Right kidney (tissue), 9 donors: ENCODE measurements around the gene PEX11G.

Experiments
- DNase-seq: peaks from one replicate; pipeline ENCODE4 v3.0.0-alpha.2; 2016
- long read RNA-seq, 8 donors: transcript quantifications; one replicate each; lab custom pipeline, GENCODE V29; 2026

PEX11G gene
- long read RNA-seq, donor 1, transcript PEX11G-201 (5 exons, 1,062 nt), result major isoform, 10 of 10 reads
- long read RNA-seq, donor 1, partial matches to known transcripts, result 0 of 10 reads
- long read RNA-seq, donor 1, other reads (novel, unspliced or antisense), result 0 of 10 reads
- long read RNA-seq, donor 2, transcript PEX11G-201 (5 exons, 1,062 nt), result major isoform, 7 of 7 reads
- long read RNA-seq, donor 2, partial matches to known transcripts, result 0 of 7 reads
- long read RNA-seq, donor 2, other reads (novel, unspliced or antisense), result 0 of 7 reads
- long read RNA-seq, donor 3, result 0 reads
- long read RNA-seq, donor 4, partial matches to known transcripts, result 0 of 2 reads
- long read RNA-seq, donor 4, other reads (novel, unspliced or antisense), result 0 of 2 reads
- long read RNA-seq, donor 5, transcript PEX11G-201 (5 exons, 1,062 nt), result major isoform, 6 of 6 reads
- long read RNA-seq, donor 5, partial matches to known transcripts, result 0 of 6 reads
- long read RNA-seq, donor 5, other reads (novel, unspliced or antisense), result 0 of 6 reads
- long read RNA-seq, donor 6, transcript PEX11G-201 (5 exons, 1,062 nt), result major isoform, 8 of 8 reads
- long read RNA-seq, donor 6, partial matches to known transcripts, result 0 of 8 reads
- long read RNA-seq, donor 6, other reads (novel, unspliced or antisense), result 0 of 8 reads
- long read RNA-seq, donor 7, result 0 reads
- long read RNA-seq, donor 8, partial matches to known transcripts, result 0 of 4 reads
- long read RNA-seq, donor 8, other reads (novel, unspliced or antisense), result 0 of 4 reads

- peak; percentile 96 for DNase-seq
Observed at GRCh38 chr19:7488736-7489353, at the start of gene PEX11G. Gene PEX11G (minus strand): TSS chr19:7489035. CDS start chr19:7489010, 25 bp downstream.

GRCh38 chr19:7535998-7536695 is 47.3 kb upstream of the PEX11G start:
- DNase-seq, result no peak

- peak; percentile 95 for DNase-seq
Observed at GRCh38 chr19:7535047-7535997, 46.5 kb upstream of the PEX11G start, which contains the start of gene PNPLA6. Gene PNPLA6 (plus strand): TSS chr19:7535717. CDS start chr19:7535789, 72 bp downstream.

- DNase-seq, result peak; percentile 77
Observed at GRCh38 chr19:7534531-7535046, 45.8 kb upstream of the PEX11G start.

GRCh38 chr19:7533925-7534480 is 45.2 kb upstream of the PEX11G start:
- DNase-seq, result peak; percentile 81

GRCh38 chr19:7533281-7533885 is 44.5 kb upstream of the PEX11G start:
- peak; percentile 61 for DNase-seq

- DNase-seq, result no peak
Observed at GRCh38 chr19:7529610-7530490, 41.0 kb upstream of the PEX11G start.

- no peak for DNase-seq
Observed at GRCh38 chr19:7529246-7529600, 40.4 kb upstream of the PEX11G start.

- no peak for DNase-seq
Observed at GRCh38 chr19:7528522-7529245, 39.8 kb upstream of the PEX11G start.

- DNase-seq, result no peak
Observed at GRCh38 chr19:7528192-7528519, 39.3 kb upstream of the PEX11G start.

GRCh38 chr19:7527516-7528191 is 38.8 kb upstream of the PEX11G start:
- no peak for DNase-seq

- DNase-seq, result no peak
Observed at GRCh38 chr19:7526059-7526929, 37.5 kb upstream of the PEX11G start.

GRCh38 chr19:7524992-7525739 is 36.3 kb upstream of the PEX11G start:
- no peak for DNase-seq

- no peak for DNase-seq
Observed at GRCh38 chr19:7524523-7524922, 35.7 kb upstream of the PEX11G start.

- DNase-seq, result no peak
Observed at GRCh38 chr19:7522923-7523667, 34.3 kb upstream of the PEX11G start.
